Measurements from ENCODE around the gene LGALS3BP.
"Not testable (repeated sequence)": the region's sequence is repeated elsewhere in the genome, so short reads cannot be mapped to it uniquely, and the experiment has no call there.

Gene LGALS3BP

DNA sequence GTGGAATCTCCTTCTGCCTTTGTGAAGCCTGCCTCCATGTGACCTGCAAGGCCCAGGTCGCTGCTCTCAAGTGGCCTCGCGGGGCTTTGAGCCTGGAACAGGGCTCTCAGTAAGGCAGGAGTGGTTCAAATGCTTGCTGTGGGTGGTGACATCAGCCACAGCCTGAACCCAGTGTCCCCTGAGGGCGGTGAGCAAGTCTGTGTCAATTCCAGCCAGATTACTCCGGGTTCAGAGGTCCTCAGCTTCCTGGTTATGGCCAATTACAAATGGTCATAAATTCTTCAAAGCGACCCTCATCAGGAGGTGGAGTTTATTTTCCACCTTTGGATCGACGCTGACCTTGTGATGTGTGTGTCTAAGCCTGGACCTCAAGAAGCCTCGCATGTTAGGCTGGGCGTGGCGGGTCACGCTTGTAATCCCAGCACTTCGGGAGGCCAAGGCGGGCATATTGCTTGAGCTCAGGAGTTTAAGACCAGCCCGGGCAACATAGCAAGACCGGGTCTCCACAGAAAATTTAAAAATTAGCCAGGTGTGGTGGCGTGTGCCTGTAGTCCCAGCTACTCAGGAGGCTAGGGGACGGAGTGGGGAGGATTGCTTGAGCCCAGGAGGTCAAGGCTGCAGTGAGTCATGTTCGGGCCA is 17.3 kb downstream of the LGALS3BP start:
- no peak for DNase-seq (ENCODE audit: low spot score)

DNA sequence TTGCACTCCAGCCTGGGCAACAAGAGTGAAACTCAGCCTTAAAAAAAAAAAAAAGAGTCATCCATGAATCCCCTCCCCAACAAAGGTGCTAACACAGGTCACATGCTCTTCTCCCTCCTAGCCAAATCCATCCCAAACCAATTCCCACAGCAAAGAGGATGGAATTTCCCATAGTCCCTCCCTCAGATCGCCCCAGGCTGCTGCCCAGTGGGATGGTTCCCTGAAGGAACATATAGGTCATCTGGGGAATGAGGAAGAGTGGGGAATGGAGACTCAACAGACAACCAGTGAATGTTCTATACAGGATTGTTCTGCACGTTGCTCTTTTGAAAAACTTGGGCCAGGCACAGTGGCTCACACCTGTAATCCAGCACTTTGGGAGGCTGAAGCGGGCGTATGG is 18.2 kb downstream of the LGALS3BP start:
- DNase-seq (ENCODE audit: low spot score): no peak

DNA sequence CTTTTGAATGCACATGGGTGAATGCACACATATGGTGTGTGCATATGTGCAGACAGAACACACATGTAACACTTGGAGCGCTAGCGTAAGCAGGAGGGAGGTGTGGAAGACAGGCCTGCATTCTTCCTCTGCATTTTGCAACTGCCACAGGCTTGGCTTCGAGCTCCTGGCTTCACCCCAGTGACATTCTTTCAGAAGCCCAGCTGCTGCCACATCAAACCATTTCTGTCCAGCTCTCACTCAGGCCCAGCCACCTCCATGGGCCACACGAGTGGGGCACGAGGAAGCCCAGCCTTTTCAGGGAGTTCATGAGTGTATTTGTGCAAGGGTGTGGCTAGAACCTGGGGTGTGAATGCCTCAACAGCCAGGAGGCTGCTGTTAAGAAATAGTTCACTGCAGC is 18.8 kb downstream of the LGALS3BP start:
- no peak for DNase-seq (ENCODE audit: low spot score)

- DNase-seq (ENCODE audit: low spot score): no peak
Measured at GRCh38 chr17:78959803-78960202, 19.9 kb downstream of the LGALS3BP start.

- no peak for DNase-seq (ENCODE audit: low spot score)
Measured at GRCh38 chr17:78958641-78959127, 21.0 kb downstream of the LGALS3BP start.

DNA sequence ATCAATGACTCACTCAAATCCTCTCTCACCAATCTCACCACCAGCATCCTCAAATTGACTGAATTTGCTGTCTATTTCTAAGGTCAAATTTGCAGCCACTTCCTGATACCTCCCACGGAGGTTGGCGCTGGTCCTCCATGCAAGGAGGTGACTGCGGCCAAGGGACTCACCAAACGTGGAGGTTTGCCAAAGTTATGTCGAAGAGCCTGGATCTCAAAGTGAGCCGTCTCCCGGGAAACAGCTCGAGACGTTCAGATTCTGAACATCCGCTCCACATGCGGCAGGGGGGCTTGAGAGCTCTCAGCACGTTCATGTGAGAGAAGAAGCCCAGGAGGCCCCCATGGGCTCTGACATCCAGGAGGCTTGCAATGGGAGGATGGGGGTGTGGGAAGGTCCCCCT is 22.6 kb downstream of the LGALS3BP start:
- DNase-seq (ENCODE audit: low spot score): no peak

- no peak for DNase-seq (ENCODE audit: low spot score)
Measured at GRCh38 chr17:78956254-78956653, 23.5 kb downstream of the LGALS3BP start.

DNA sequence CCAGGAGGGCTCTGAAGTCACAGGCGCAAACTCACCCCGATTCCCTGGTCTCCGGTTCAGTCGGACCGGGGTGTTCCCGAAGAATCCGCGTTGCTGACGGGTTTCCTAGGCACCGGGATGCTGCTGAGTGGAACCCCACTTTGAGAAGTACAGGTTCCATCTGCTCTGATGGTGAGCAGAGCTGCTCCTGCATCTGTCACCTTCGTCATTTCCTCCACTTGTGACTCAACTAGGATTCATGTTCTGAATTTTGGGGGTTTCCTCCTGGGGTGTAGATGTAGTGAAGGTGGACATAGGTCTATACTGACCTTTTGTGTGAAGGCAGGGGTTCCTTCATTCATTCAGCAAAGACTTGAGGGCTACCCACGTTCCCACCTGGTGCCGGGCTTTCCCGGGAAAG is 25.0 kb downstream of the LGALS3BP start:
- no peak for DNase-seq (ENCODE audit: low spot score)

GRCh38 chr17:78953356-78954350 is 26.1 kb downstream of the LGALS3BP start:
- no peak for DNase-seq (ENCODE audit: low spot score)

- no peak for DNase-seq (ENCODE audit: low spot score)
Measured at GRCh38 chr17:78952706-78953105, 27.0 kb downstream of the LGALS3BP start.

- DNase-seq (ENCODE audit: low spot score): no peak
Measured at GRCh38 chr17:78951967-78952551, 27.7 kb downstream of the LGALS3BP start.

GRCh38 chr17:78950870-78951269 is 28.9 kb downstream of the LGALS3BP start:
- DNase-seq (ENCODE audit: low spot score): no peak

DNA sequence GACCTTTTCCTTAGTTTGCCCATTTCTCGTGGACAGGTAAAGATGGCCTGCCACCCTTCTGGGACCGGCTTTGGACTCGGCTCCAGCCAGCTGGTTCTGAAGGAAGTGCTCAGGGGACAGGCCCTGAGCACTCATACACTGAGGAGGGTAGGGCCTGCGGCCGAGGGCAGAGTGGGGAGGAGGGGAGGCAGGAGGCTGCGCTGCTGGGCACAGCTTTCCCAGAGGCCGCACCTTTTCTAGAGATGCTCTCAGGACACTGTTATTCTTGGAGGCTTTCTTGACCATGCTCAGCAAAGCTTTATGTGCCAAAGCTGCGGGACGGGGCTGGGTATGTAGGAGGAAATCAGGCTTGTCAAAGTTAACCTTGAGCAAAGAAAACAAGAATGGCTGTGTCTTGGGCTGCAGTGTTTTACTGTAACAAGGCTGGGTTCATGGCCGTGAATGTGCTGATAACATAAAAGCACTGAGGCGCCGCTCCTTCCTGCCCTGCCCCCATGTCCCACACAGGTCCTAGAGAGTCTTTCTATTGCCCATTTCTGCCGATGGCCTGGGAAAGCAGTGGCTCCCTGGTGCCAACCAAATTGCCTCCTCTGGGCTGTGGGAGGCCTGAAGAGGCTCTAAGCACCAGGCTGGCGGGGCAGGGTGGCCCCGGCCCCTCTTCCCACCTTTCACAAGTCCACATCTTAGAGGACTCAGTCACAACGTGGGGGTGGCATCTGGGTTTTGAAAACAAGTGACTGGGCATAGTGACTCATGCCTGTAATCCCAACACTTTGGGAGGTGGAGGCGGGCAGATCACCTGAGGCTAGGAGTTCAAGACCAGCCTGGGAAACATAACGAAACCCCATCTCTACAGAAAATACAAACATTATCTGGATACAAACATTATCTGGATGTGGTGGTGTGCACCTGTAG is 32.2 kb downstream of the LGALS3BP start:
- DNase-seq (ENCODE audit: low spot score): no peak

- DNase-seq (ENCODE audit: low spot score): no peak
Measured at GRCh38 chr17:78946631-78947030, 33.1 kb downstream of the LGALS3BP start.

DNA sequence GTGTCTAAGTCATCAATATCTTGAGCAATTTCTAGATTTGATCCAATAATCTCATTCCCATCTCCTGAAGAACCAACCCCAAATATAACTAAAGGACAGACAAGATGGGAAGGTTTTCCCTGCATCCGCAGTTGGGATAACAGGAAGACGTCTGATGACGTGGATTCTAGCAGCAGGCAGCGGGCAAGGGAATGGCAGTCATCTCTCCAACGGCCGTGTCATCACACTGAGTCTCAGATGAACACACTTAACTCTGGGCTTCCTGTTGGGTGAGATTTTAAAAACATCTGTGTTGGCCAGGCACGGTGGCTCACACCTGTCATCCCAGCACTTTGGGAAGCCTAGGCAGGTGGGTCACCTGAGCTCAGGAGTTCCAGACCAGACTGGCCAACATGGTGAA is 33.6 kb downstream of the LGALS3BP start:
- no peak for DNase-seq (ENCODE audit: low spot score)

- not testable (repeated sequence) for DNase-seq (ENCODE audit: low spot score)
Measured at GRCh38 chr17:78945455-78945854, 34.3 kb downstream of the LGALS3BP start.

DNA sequence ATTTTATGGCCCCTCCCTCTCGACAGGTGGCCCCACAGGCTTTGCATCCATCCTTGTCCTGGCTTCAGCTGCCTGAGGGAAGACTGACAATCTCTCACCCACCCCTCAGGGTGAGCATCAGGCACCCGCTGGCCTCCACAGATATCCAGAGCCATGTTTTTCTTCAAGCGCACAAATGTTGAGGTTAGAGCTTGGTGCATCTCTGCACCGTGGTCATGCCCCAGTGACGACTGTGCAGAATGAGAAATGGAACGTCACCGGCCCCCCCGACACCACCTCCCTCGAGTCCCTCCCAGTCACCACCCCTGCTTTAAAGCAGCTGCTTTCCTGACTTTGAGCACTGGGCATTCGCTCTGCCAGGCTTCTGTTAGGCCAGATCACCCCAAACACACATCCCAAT is 34.8 kb downstream of the LGALS3BP start:
- no peak for DNase-seq (ENCODE audit: low spot score)

GRCh38 chr17:78944026-78944425 is 35.7 kb downstream of the LGALS3BP start:
- DNase-seq (ENCODE audit: low spot score): no peak

- no peak for DNase-seq (ENCODE audit: low spot score)
Measured at GRCh38 chr17:78940708-78941107, 39.0 kb downstream of the LGALS3BP start.

GRCh38 chr17:78940258-78940657 is 39.5 kb downstream of the LGALS3BP start:
- DNase-seq (ENCODE audit: low spot score): no peak

- no peak for DNase-seq (ENCODE audit: low spot score)
Measured at GRCh38 chr17:78939615-78940014, 40.1 kb downstream of the LGALS3BP start.

DNA sequence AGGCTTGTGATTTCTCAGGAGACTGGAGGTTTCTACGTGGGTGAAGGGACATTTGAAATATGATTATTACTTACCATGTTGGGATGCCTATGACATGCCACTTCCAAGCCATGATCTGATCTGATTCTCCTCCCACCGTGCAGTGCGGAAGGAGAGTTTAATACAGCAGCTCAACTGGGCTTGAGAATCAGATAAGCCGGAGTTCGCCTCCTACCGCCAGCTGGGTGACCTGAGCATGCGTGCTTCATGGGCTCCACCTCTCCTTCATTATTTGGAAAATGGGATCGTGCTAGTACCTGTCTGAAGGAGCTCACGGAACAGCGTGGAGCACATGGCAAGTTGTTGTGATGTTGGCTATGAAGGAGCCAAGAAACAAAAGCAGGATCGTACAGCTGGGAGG is 42.2 kb downstream of the LGALS3BP start:
- no peak for DNase-seq (ENCODE audit: low spot score)

Data from CD4-positive, alpha-beta T cell treated with Interleukin-6 at 100 ng/mL for 8 hours (primary cell).